ENCODE measurements around the gene FAT1. TPM values are rescaled to one million over a fixed set of nuclear protein-coding genes. Genes with fewer than 3 reads are reported as not detected.

Gene FAT1
- total RNA-seq, 1 donor from 2014 or later = 47.1 TPM

DNA sequence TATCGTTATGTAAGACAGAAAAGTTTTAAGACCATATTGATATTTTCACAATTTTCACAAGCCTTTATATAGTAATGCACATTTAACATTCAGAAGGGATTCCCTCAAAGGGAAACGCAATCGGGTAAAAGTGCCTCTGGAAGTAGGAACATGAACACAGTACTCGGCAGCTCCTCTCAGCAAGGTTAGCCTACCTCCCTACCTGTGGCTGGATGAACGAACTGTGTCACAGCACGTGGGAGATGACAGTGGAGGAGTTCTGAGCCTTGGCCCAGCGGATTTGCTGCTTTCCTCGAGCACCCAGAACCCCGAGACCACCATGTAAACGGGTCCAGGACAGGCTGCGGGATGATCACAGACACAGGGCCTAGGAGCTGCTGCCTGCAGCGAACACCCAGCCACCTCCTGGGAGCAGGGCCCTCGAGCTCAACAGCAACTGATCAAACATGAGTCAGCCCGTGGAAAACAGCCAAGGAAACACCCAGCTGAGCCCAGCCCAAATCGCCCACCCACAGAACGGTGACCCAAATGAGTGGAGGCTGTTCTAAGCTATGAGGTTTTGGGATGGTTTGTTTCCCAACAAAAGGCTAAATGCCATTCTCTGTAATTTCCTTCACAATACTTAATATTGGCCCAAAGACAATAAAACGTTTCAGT lies 30.4 kb downstream of the FAT1 start:
- H3K27ac ChIP-seq = no peak overlapping the region
- no peak for DNase-seq (ENCODE audit: extremely low spot score in 2 of 2)
- TF ChIP-seq POLR2A (IDR thresholded peaks at IDR 0.05) (no peak), POLR2AphosphoS5 (IDR thresholded peaks at IDR 0.05; ENCODE audit: insufficient read depth in 1 of 2, low read depth in 1 of 2) (no peak)
- TF ChIP-seq, protein P1, sequence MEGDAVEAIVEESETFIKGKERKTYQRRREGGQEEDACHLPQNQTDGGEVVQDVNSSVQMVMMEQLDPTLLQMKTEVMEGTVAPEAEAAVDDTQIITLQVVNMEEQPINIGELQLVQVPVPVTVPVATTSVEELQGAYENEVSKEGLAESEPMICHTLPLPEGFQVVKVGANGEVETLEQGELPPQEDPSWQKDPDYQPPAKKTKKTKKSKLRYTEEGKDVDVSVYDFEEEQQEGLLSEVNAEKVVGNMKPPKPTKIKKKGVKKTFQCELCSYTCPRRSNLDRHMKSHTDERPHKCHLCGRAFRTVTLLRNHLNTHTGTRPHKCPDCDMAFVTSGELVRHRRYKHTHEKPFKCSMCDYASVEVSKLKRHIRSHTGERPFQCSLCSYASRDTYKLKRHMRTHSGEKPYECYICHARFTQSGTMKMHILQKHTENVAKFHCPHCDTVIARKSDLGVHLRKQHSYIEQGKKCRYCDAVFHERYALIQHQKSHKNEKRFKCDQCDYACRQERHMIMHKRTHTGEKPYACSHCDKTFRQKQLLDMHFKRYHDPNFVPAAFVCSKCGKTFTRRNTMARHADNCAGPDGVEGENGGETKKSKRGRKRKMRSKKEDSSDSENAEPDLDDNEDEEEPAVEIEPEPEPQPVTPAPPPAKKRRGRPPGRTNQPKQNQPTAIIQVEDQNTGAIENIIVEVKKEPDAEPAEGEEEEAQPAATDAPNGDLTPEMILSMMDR (IDR thresholded peaks at IDR 0.05) = no peak
- no peaks in the 10 kb centered on the region for H3K27me3 ChIP-seq
- H3K36me3 ChIP-seq = no peaks in the 10 kb centered on the region
- H3K4me3 ChIP-seq = no peak overlapping the region
- no peaks in the 10 kb centered on the region for H3K4me1 ChIP-seq
- intact Hi-C loops (cut with DNase I) = no loop called here
- no peaks in the 10 kb centered on the region for H3K9me3 ChIP-seq

DNA sequence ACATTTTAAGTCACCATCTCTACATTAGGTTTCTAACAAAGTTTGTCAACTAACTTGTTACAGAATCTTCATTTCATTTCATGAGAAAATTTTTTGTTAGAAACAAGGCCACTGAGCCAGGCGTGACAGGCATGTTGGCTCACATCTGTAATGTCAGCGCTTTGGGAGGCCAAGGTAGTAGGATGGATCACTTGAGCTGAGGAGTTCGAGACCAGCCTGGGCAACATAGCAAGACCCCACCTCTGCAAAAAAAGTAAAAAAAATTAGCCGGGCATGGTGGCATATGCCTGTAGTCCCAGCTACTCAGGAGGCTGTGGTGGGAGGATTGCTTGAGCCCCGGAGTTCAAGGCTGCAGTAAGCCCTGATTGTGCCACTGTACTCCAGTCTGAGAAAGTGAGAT lies 32.3 kb downstream of the FAT1 start:
- Histone ChIP-seq H3K27me3 (no peaks in the 10 kb centered on the region), H3K27ac (no peak overlapping the region), H3K36me3 (no peaks in the 10 kb centered on the region), H3K4me3 (no peak overlapping the region), H3K9me3 (no peaks in the 10 kb centered on the region), H3K4me1 (peaks cover 1% of the 10 kb centered on the region)
- DNase-seq (ENCODE audit: extremely low spot score in 2 of 2) = no peak
- TF ChIP-seq POLR2A (IDR thresholded peaks at IDR 0.05) = no peak
- intact Hi-C loops (cut with DNase I) = no loop called here

DNA sequence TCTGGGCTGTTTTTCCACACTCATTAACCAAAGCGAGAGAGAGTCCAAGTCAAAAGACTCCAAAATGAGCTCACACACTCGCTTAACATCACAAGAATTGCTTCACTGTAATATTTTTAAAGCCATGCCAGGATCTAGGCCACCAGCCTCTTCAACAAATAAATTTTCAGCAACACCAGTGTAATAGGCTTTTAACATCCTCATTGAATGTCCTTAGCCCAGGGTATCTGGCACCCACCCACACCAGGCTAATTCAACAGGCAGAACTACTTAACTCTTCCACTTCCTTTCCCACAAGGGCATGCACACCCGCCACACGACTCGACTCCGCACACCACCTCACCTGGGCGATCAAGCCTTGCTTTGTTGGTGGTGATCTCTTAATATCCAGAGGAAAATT lies 34.2 kb downstream of the FAT1 start:
- Histone ChIP-seq H3K27ac (no peak overlapping the region), H3K4me1 (peaks cover 11% of the 10 kb centered on the region), H3K4me3 (no peak overlapping the region), H3K36me3 (no peaks in the 10 kb centered on the region), H3K9me3 (no peaks in the 10 kb centered on the region), H3K27me3 (no peaks in the 10 kb centered on the region)
- intact Hi-C loops (cut with DNase I) = no loop called here
- no peak for DNase-seq (ENCODE audit: extremely low spot score in 2 of 2)
- TF ChIP-seq POLR2A (IDR thresholded peaks at IDR 0.05) (no peak), POLR2AphosphoS5 (IDR thresholded peaks at IDR 0.05; ENCODE audit: insufficient read depth in 1 of 2, low read depth in 1 of 2) (no peak)
- TF ChIP-seq, protein P1 (IDR thresholded peaks at IDR 0.05) = no peak

DNA sequence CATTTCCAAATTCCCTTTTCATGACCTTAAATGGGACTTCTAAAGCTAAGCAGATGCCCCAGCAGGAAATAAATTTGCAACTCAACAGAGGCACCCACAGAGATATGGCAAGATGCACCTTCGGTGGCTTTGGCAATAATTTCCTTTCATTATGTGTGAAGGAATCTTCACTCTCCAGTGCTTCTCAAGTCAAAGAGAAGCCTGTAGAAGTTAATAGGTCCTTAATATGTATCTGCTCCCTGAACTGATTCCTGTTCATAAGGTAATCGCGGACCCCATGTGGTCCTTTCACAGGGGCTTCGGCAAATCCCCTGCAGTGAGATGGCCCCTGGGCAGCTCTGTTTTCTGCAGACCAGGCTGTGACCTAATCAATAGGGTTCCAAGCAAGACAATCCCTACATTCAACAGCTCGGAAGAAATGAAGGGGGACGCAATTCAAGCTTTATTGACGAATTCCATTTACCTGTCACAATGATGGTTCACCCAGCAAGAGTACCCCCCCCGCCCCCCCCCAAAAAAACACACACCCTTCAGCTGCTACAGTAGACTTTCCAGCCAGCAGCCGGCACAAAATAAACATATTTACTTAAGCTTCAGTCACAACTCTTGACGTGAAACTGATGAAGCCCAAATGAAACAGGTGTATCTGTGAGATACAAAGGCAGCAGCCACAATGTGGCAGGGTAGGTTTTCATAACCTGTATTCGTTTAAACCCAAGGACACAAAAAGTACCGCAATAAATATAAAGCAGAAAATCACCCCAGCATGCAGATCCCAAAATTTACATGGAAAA lies 35.3 kb downstream of the FAT1 start:
- Histone ChIP-seq H3K4me1 (peaks cover 11% of the 10 kb centered on the region), H3K4me3 (no peak overlapping the region), H3K27me3 (no peaks in the 10 kb centered on the region), H3K27ac (no peak overlapping the region), H3K9me3 (no peaks in the 10 kb centered on the region), H3K36me3 (no peaks in the 10 kb centered on the region)
- intact Hi-C loops (cut with DNase I) = no loop called here
- TF ChIP-seq POLR2AphosphoS5 (IDR thresholded peaks at IDR 0.05; ENCODE audit: insufficient read depth in 1 of 2, low read depth in 1 of 2) = no peak
- TF ChIP-seq POLR2A (IDR thresholded peaks at IDR 0.05) = no peak
- TF ChIP-seq, protein P1 (IDR thresholded peaks at IDR 0.05) = no peak
- no peak for DNase-seq (ENCODE audit: extremely low spot score in 2 of 2)

DNA sequence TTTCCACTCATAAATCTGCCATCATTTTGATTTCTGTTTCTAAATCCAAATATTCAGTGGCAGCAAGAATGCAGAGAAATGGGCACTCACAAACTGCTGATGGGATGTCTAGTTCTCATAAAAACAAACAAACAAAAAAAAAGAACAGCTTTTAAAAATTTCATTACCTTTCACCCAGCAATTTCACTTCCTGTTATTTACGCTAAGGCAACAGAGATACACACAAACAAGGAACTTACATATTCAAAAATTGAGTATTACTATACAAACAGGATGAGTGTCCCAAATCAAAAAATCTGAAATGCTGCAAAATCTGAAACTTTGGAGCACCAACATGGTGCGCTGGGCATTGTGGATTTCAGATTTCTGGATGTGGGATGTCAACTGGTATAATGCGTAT lies 36.4 kb downstream of the FAT1 start:
- TF ChIP-seq POLR2AphosphoS5 (IDR thresholded peaks at IDR 0.05; ENCODE audit: insufficient read depth in 1 of 2, low read depth in 1 of 2) (no peak), POLR2A (IDR thresholded peaks at IDR 0.05) (no peak)
- TF ChIP-seq, protein P1 (IDR thresholded peaks at IDR 0.05) = no peak
- intact Hi-C loops (cut with DNase I) = no loop called here
- no peaks in the 10 kb centered on the region for H3K27me3 ChIP-seq
- no peaks in the 10 kb centered on the region for H3K9me3 ChIP-seq
- no peak for DNase-seq (ENCODE audit: extremely low spot score in 2 of 2)
- no peak overlapping the region for H3K27ac ChIP-seq
- peaks cover 11% of the 10 kb centered on the region for H3K4me1 ChIP-seq
- no peaks in the 10 kb centered on the region for H3K36me3 ChIP-seq
- H3K4me3 ChIP-seq = no peak overlapping the region
